Body of pancreas (tissue), 4 donors: ENCODE results near the gene NPTXR. TPM values are rescaled to one million over a fixed set of nuclear protein-coding genes. Genes with fewer than 3 reads are reported as not detected.

Experiments used
- ATAC-seq: fragments of 150-250 bp; one replicate; pipeline ENCODE4 v1.9.1; 2016
- DNase-seq, 4 donors: peaks; one replicate each; pipeline ENCODE4 v3.0.0-alpha.2; 2019
- H3K27ac ChIP-seq, 4 donors: fragments of 200-600 bp; sonication (generic); 1 replicate in 3 of 4; 2 replicates in 1 of 4; pipeline versions ENCODE4 v1.5.1 to v1.6.1; 2016 to 2019; ENCODE audit warnings: mild to moderate bottlenecking in 1 of 4, mixed read lengths in 1 of 4, moderate library complexity in 1 of 4
- H3K27me3 ChIP-seq, 2 donors: fragments of 200-600 bp; sonication (generic); one replicate each; pipeline ENCODE4 v1.6.0; 2016; ENCODE audit warnings: mild to moderate bottlenecking in 1 of 2
- H3K36me3 ChIP-seq, 2 donors: fragments of 200-600 bp; sonication (generic); replicated peaks in 1 of 2; 2 replicates each; pipeline ENCODE4 v1.5.1; 2016; ENCODE audit warnings: low read depth in 2 of 2; ENCODE audit not compliant: insufficient read depth in 1 of 2
- H3K4me1 ChIP-seq: fragments of 200-600 bp; sonication (generic); one replicate; pipeline ENCODE4 v1.6.0; 2016
- H3K4me3 ChIP-seq, 2 donors: fragments of 200-600 bp; sonication (generic); 1 replicate in 1 of 2; 2 replicates in 1 of 2; pipeline ENCODE4 v1.5.1; 2016 to 2019
- H3K9me3 ChIP-seq, 3 donors: fragments of 200-600 bp; sonication (generic); 1 replicate in 2 of 3; 2 replicates in 1 of 3; pipeline ENCODE4 v1.5.1; 2016
- POLR2A ChIP-seq, 3 donors: fragments of 450-650 bp; IDR thresholded peaks; one replicate each; pipeline ENCODE4 v1.6.1; 2016; ENCODE audit warnings: antibody characterized with exemption in 3 of 3, mild to moderate bottlenecking in 2 of 3
- WGBS, 2 donors: methylation state at CpG; one replicate each; pipeline ENCODE4 v1.1.5; 2017; 5-methylcytosine and 5-hydroxymethylcytosine counted together
- intact Hi-C: fragments of 100-400 bp; cut with DNase I; formaldehyde crosslinking; loops from one replicate; pipeline ENCODE4 v1.15.1; 2023
- total RNA-seq, 2 donors: library from RNA; depleted of rRNA; stranded (reverse); fragments of >200 nt; gene quantifications; one replicate each; pipeline ENCODE4 v1.1.0, GENCODE V29; 2016
- TF ChIP-seq, protein P1 (sequence below), 7 experiments: fragments of 450-650 bp in 4 of 7; fragments of 200-600 bp in 3 of 7; sonication (generic) in 3 of 7; IDR thresholded peaks; one replicate each; pipeline ENCODE4 v1.5.1; 2016 to 2019; ENCODE audit warnings: antibody characterized with exemption in 7 of 7

The NPTXR gene
- total RNA-seq, 2 donors from 2014 or later, result 6.0 to 10.5 TPM

DNA sequence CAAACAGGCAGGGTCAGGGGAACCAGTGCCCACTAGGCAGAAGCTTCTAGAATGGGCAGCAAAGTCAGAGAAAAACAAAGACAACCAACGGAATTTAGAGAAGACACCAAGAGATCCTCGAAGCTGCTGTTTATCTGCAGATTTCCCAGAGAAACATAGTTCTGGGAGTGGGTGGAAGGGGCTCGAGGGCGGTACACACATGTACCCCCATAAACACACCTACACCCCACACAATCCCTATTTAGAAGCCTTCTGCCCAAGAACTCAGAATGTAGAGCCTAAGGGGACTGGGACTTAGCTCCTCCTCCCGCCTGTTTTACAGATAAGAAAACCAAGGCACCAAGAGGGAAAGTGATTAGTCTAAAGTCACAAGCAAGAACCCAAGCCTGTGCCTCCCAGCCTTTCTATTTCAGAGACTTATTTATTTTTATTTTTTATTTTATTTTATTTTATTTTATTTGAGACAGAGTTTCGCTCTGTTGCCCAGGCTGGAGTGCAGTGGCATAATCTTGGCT is 6.4 kb downstream of the NPTXR start:
- no peaks in the 10 kb centered on the region for H3K9me3 ChIP-seq
- H3K27ac ChIP-seq, result no peak overlapping the region
- H3K36me3 ChIP-seq, result no peaks in the 10 kb centered on the region
- no peak overlapping the region for H3K4me3 ChIP-seq
- WGBS, 2 donors, result 83 to 92% methylated on average over 6 of the region's 6 CpGs
- intact Hi-C loops, result no loop called here
- TF ChIP-seq, protein P1, sequence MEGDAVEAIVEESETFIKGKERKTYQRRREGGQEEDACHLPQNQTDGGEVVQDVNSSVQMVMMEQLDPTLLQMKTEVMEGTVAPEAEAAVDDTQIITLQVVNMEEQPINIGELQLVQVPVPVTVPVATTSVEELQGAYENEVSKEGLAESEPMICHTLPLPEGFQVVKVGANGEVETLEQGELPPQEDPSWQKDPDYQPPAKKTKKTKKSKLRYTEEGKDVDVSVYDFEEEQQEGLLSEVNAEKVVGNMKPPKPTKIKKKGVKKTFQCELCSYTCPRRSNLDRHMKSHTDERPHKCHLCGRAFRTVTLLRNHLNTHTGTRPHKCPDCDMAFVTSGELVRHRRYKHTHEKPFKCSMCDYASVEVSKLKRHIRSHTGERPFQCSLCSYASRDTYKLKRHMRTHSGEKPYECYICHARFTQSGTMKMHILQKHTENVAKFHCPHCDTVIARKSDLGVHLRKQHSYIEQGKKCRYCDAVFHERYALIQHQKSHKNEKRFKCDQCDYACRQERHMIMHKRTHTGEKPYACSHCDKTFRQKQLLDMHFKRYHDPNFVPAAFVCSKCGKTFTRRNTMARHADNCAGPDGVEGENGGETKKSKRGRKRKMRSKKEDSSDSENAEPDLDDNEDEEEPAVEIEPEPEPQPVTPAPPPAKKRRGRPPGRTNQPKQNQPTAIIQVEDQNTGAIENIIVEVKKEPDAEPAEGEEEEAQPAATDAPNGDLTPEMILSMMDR (IDR thresholded peaks at IDR 0.05), result no peak
- TF ChIP-seq POLR2A (IDR thresholded peaks at IDR 0.05), result no peak
- peaks cover 16% of the 10 kb centered on the region for H3K4me1 ChIP-seq
- ATAC-seq (no peak), DNase-seq (no peak)
- H3K27me3 ChIP-seq, result no peaks in the 10 kb centered on the region

- no peak for TF ChIP-seq POLR2A (IDR thresholded peaks at IDR 0.05)
- TF ChIP-seq, protein P1 (IDR thresholded peaks at IDR 0.05), result no peak
- Histone ChIP-seq H3K9me3 (no peaks in the 10 kb centered on the region), H3K4me1 (peaks cover under 1% of the 10 kb centered on the region), H3K4me3 (no peak overlapping the region), H3K36me3 (no peaks in the 10 kb centered on the region), H3K27me3 (no peaks in the 10 kb centered on the region), H3K27ac (no peak overlapping the region)
- ATAC-seq (no peak), DNase-seq (no peak)
- intact Hi-C loops, result no loop called here
- WGBS, 2 donors, result 75 to 86% methylated on average over 14 to 19 of the region's 19 CpGs
Measured at GRCh38 chr22:38835888-38836301, 7.9 kb downstream of the NPTXR start.

DNA sequence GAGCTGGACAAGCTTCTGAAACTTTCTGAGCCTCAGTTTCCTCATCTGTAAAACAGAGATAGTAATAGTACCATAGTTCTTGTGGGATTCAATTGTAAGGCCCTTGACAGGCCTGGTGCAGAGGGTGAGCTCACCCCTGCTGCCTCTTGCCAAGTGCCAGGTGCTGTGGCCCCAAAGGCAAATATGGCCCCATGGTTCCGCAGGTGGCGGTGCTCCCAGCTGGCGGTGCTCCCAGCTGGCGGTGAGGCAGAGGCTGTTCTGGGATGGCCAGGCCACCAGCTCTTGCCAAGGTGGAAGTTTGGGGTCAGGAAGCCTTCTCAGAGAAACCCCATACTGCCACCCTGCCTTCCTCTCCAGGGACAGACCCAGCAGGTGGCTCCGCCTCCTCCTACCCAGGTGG is 8.8 kb downstream of the NPTXR start:
- intact Hi-C loops, result no loop called here
- H3K4me3 ChIP-seq, result no peak overlapping the region
- no peak for ATAC-seq
- H3K4me1 ChIP-seq, result no peaks in the 10 kb centered on the region
- TF ChIP-seq, protein P1 (IDR thresholded peaks at IDR 0.05), result no peak
- no peak for TF ChIP-seq POLR2A (IDR thresholded peaks at IDR 0.05)
- WGBS, 2 donors, result 73 to 100% methylated on average over 1 to 5 of the region's 5 CpGs
- no peaks in the 10 kb centered on the region for H3K36me3 ChIP-seq
- H3K9me3 ChIP-seq, result no peaks in the 10 kb centered on the region
- no peak overlapping the region for H3K27ac ChIP-seq
- no peaks in the 10 kb centered on the region for H3K27me3 ChIP-seq
- DNase-seq, result peak in 2 of 4 donors; percentile 15 to 25

DNA sequence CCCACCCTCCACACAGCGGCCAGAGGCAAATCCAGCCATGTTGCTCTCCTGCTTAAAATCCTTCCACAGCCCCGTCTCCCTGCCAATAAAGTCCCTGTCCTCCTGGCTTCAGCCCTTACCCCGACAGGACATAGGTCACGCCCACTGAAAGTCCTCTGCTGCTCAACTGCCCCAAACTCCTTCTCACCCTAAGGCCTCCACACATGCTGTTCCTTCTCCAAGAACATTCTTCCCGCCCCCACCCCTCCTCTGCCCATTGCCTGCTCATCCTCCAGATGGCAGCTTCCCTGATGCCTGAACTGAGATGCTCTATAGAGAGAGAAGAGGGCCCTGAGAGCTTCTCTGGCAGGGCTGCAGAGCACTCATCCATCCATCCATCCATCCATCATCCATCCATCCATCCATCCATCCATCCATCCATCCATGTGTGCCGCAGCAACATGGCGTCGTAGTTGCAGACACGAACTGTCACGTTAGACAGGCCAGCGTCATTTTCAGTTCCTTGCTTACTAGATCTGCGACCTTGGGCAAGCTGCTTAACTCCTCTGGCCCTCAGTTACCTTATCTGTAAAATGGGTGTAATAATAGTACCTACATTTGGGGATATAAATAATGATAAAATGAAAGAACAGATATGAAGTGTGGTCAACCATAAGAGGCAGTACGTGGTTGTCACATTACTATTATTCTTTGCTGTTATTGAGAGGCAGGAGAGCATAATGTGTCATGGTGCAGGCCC is 9.4 kb downstream of the NPTXR start:
- intact Hi-C loops, result no loop called here
- DNase-seq, result no peak
- no peaks in the 10 kb centered on the region for H3K36me3 ChIP-seq
- no peaks in the 10 kb centered on the region for H3K9me3 ChIP-seq
- TF ChIP-seq, protein P1 (IDR thresholded peaks at IDR 0.05), result no peak
- TF ChIP-seq POLR2A (IDR thresholded peaks at IDR 0.05), result no peak
- no peak overlapping the region for H3K4me3 ChIP-seq
- 90 to 91% methylated on average over 13 of the region's 13 CpGs for WGBS, 2 donors
- ATAC-seq, result no peak
- no peaks in the 10 kb centered on the region for H3K4me1 ChIP-seq
- H3K27ac ChIP-seq, result no peak overlapping the region
- H3K27me3 ChIP-seq, result no peaks in the 10 kb centered on the region

DNA sequence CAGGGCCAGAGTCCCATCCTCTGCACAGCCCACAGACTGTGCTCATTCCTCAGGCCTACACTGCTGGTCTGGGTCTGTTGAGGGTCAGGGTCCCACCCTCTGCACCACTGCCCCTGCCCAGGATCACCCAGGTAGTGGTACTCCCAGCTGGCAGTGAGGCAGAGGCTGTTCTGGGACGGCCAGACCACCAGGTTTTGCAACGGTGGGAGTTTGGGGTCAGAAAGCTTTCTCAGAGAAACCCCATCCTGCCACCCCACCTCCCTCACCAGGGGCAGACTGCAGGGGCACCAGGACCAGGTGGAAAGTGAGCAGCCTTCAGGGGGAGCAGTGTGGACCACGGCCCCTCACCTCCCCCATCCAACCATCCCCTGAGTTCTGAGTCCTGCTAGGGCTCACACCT is 10.8 kb downstream of the NPTXR start:
- Histone ChIP-seq H3K36me3 (no peaks in the 10 kb centered on the region), H3K9me3 (no peaks in the 10 kb centered on the region), H3K27me3 (no peaks in the 10 kb centered on the region), H3K27ac (no peak overlapping the region), H3K4me3 (no peak overlapping the region), H3K4me1 (no peaks in the 10 kb centered on the region)
- ATAC-seq, result no peak
- TF ChIP-seq POLR2A (IDR thresholded peaks at IDR 0.05), result no peak
- TF ChIP-seq, protein P1 (IDR thresholded peaks at IDR 0.05), result no peak
- intact Hi-C loops, result no loop called here
- no peak for DNase-seq
- 60 to 72% methylated on average over 1 to 3 of the region's 3 CpGs for WGBS, 2 donors
